Measurements from ENCODE around the gene RCBTB1. TPM values are rescaled to one million over a fixed set of nuclear protein-coding genes. Genes with fewer than 3 reads are reported as not detected.

RCBTB1 gene
- total RNA-seq, 1 experiment from 2014 or later, result 26.1 TPM

- H3K4me2 ChIP-seq (ENCODE audit: insufficient read depth, insufficient read length, low read length), result no peak overlapping the region
- no peak overlapping the region for H3K18ac ChIP-seq (ENCODE audit: insufficient read length, low read depth, low read length)
- H2BK12ac ChIP-seq (ENCODE audit: insufficient read length, low read depth, low read length), result no peak overlapping the region
- no peak overlapping the region for H3K4ac ChIP-seq (ENCODE audit: low read depth, low read length)
- H3K27ac Mint-ChIP-seq, result no peak overlapping the region
- no peaks in the 10 kb centered on the region for H3K9me3 ChIP-seq (ENCODE audit: control insufficient read depth, low read depth, low read length)
- H4K20me1 ChIP-seq (ENCODE audit: control insufficient read depth, insufficient read depth, insufficient read length), result no peaks in the 10 kb centered on the region
- H3K4me3 Mint-ChIP-seq, result no peak overlapping the region
- no peak for DNase-seq
- H3K56ac ChIP-seq (ENCODE audit: insufficient read length, low read depth, low read length), result no peak overlapping the region
- H3K9me3 Mint-ChIP-seq, result no peaks in the 10 kb centered on the region
- H4K5ac ChIP-seq (ENCODE audit: insufficient read length, low read depth, low read length), result no peak overlapping the region
- 0 out of 2 replicates have a peak overlapping the region, but pooled peaks have one; percentile 20 for H3K14ac ChIP-seq (ENCODE audit: insufficient read depth, low read length)
- no peaks in the 10 kb centered on the region for H3K27me3 Mint-ChIP-seq (ENCODE audit: low read depth)
- H3K9ac ChIP-seq (ENCODE audit: extremely low read depth, insufficient read length, low read length), result no peak overlapping the region
- H3K4me1 ChIP-seq (ENCODE audit: insufficient read depth, low read length), result no peaks in the 10 kb centered on the region
- H3K4me1 Mint-ChIP-seq, result peaks cover 4 to 5% of the 10 kb centered on the region in 2 experiments; a peak in 1 of 4 replicates
- H3K79me1 ChIP-seq (ENCODE audit: insufficient read depth, low read depth, low read length, poor library complexity, severe bottlenecking), result no peaks in the 10 kb centered on the region
- H2AFZ ChIP-seq (ENCODE audit: low read length), result no peak overlapping the region
- no peak overlapping the region for H3T11ph ChIP-seq (ENCODE audit: low read length)
- no peak for TF ChIP-seq CTCF (conservative IDR thresholded peaks at IDR 0.05)
- H3K79me2 ChIP-seq (ENCODE audit: insufficient read depth, low read length), result no peaks in the 10 kb centered on the region
- H4K91ac ChIP-seq (ENCODE audit: insufficient read length, low read depth, low read length), result no peak overlapping the region
- no peak overlapping the region for H3K27ac ChIP-seq (ENCODE audit: insufficient read length, low read depth, low read length)
- H2BK120ac ChIP-seq (ENCODE audit: low read depth, low read length, poor library complexity, severe bottlenecking), result no peak overlapping the region
- H3K36me3 Mint-ChIP-seq (ENCODE audit: insufficient read depth in 1 of 3, low read depth in 3 of 3), result no peaks in the 10 kb centered on the region
- no CpG with 5 or more reads among the region's 22 CpGs for WGBS (ENCODE audit: extremely low coverage, insufficient read length, low lambda C conversion rate)
- H4K8ac ChIP-seq (replicated peaks; ENCODE audit: insufficient read length, low read depth, low read length), result no peak overlapping the region
- no peak overlapping the region for H2BK5ac ChIP-seq (ENCODE audit: insufficient read length, low read length)
- no peaks in the 10 kb centered on the region for H3K23me2 ChIP-seq (ENCODE audit: insufficient read length, low read depth, low read length, poor library complexity, severe bottlenecking)
- no peak overlapping the region for H2BK20ac ChIP-seq (ENCODE audit: low read depth, low read length, poor library complexity, severe bottlenecking)
- H2AK5ac ChIP-seq (ENCODE audit: insufficient read length, low read length), result no peak overlapping the region
- no peaks in the 10 kb centered on the region for H3K27me3 ChIP-seq (ENCODE audit: insufficient read depth, low read length)
- no peak overlapping the region for H3K23ac ChIP-seq (ENCODE audit: insufficient read length, low read depth, low read length)
- no peak overlapping the region; the same call in 1 of the 2 replicates for H2BK15ac ChIP-seq (ENCODE audit: low read depth, low read length)
Measured at GRCh38 chr13:49620170-49620621, 34.8 kb upstream of the RCBTB1 start.

Data from H9 (cell line).